ENCODE measurements around the gene CDYL.

DNA sequence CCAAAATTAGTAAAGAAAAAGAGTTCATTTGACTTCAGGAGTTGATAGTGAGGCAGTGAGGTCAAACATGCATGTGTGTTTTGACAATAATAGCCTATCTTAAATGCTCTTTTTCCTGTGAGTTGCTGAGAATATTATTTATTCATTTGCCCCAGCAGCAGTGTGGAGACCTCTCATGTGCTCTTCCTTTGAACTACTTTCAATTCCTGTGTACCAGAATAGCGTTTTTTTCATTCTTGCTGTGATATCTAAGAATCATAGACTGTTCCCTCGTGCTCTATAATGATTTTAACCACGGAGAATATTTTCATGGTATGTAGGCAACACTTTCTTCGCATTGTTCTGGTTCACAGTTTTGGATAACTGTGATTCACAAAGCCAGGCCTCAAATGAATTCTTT lies 5.2 kb downstream of the CDYL start:
- TF ChIP-seq, protein P1, sequence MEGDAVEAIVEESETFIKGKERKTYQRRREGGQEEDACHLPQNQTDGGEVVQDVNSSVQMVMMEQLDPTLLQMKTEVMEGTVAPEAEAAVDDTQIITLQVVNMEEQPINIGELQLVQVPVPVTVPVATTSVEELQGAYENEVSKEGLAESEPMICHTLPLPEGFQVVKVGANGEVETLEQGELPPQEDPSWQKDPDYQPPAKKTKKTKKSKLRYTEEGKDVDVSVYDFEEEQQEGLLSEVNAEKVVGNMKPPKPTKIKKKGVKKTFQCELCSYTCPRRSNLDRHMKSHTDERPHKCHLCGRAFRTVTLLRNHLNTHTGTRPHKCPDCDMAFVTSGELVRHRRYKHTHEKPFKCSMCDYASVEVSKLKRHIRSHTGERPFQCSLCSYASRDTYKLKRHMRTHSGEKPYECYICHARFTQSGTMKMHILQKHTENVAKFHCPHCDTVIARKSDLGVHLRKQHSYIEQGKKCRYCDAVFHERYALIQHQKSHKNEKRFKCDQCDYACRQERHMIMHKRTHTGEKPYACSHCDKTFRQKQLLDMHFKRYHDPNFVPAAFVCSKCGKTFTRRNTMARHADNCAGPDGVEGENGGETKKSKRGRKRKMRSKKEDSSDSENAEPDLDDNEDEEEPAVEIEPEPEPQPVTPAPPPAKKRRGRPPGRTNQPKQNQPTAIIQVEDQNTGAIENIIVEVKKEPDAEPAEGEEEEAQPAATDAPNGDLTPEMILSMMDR (IDR thresholded peaks at IDR 0.05), result no peak
- no peak for TF ChIP-seq POLR2AphosphoS5 (IDR thresholded peaks at IDR 0.05)
